BE2C (cell line): ENCODE measurements around the gene EPHA10.

Experiments
- DNase-seq: peaks from one replicate; pipeline ENCODE4 v3.0.0-alpha.2; 2020
- H3K27me3 ChIP-seq: fragments of 250-450 bp; sonication (Bioruptor Pico); 2 replicates; pipeline ENCODE4 v1.5.1; 2020; ENCODE audit warnings: mild to moderate bottlenecking
- H3K36me3 ChIP-seq: fragments of 250-450 bp; sonication (Bioruptor Pico); 2 replicates; pipeline ENCODE4 v1.5.1; 2020; ENCODE audit warnings: mild to moderate bottlenecking
- H3K4me1 ChIP-seq: fragments of 250-450 bp; sonication (Bioruptor Pico); 2 replicates; pipeline ENCODE4 v1.5.1; 2020
- H3K4me3 ChIP-seq: 2 replicates; pipeline ENCODE4 v1.5.1; 2011; ENCODE audit warnings: low read depth, low read length
- H3K9me3 ChIP-seq: fragments of 250-450 bp; sonication (Bioruptor Pico); 2 replicates; pipeline ENCODE4 v1.5.1; 2020
- CTCF ChIP-seq: IDR thresholded peaks from 2 replicates; pipeline ENCODE4 v1.5.1; 2012; ENCODE audit warnings: mild to moderate bottlenecking, low read depth, low read length

EPHA10 gene

DNA sequence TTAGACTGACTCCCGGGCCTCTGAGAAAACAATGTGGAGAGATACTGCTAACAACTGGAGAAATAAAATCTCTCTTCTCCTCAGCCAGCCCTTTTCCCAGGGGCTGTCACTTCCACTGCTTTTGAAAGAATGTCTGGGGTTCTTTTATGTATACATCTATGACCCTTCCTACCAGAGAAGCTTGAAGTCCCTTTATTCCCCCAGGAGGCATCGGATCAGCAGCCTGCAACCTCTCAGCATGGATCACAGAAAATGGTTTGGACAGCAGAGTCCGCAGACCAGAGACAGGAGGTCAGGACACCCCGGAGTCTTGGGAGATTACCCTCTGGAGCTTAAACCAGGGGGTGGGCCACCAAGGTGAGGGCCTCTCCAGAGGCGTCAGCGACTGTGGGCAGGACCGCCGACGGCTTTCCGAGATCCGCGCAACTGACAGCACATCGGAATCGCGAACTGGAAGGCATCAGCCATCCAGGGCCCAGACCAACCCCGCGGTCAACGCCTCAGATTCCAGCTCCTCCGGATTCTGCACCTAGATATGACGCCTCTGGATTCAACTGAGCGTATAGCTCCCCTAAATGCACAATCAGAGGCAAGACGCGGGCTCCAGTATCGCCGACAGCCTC, 1.0 kb downstream of the EPHA10 start:
- peaks cover 42% of the 10 kb centered on the region for H3K27me3 ChIP-seq

GRCh38 chr1:37762516-37762915, 2.4 kb downstream of the EPHA10 start:
- Histone ChIP-seq H3K9me3 (no peaks in the 10 kb centered on the region), H3K4me1 (no peaks in the 10 kb centered on the region), H3K36me3 (no peaks in the 10 kb centered on the region), H3K4me3 (no peak overlapping the region), H3K27me3 (peaks cover 42% of the 10 kb centered on the region)
- TF ChIP-seq CTCF = no peak
- DNase-seq = no peak

More for the DNA sequence above, 1.0 kb downstream of the EPHA10 start:
- H3K9me3 ChIP-seq = no peaks in the 10 kb centered on the region
- no peaks in the 10 kb centered on the region for H3K36me3 ChIP-seq
- no peaks in the 10 kb centered on the region for H3K4me1 ChIP-seq
- peak overlapping the region; percentile 66 for H3K4me3 ChIP-seq
- no peak for TF ChIP-seq CTCF
- no peak for DNase-seq

- no peak overlapping the region for H3K4me3 ChIP-seq
- DNase-seq = no peak
- H3K27me3 ChIP-seq = peaks cover 42% of the 10 kb centered on the region
- TF ChIP-seq CTCF = no peak
- H3K4me1 ChIP-seq = no peaks in the 10 kb centered on the region
- H3K9me3 ChIP-seq = no peaks in the 10 kb centered on the region
- no peaks in the 10 kb centered on the region for H3K36me3 ChIP-seq
These were observed 3.4 kb downstream of the EPHA10 start for GRCh38 chr1:37761416-37762095.

DNA sequence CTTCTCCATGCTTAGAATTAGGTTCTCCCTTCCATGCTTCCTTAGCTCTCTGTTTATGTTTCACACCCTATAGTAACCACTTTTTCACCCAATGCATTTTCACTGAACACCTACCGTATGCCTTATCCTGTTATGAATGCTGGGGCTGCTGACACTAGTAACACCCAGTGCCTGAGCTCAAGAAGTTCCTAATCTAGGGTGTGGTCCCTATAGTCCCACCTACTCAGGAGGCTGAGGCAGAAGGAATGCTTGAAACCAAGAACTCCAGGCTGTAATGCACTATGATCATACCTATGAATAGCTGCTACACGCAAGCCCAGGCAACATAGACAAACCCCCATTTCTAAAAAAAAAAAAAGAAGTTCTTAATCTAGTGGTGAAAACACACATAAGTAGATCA, 5.5 kb downstream of the EPHA10 start:
- Histone ChIP-seq H3K27me3 (peaks cover 34% of the 10 kb centered on the region), H3K36me3 (no peaks in the 10 kb centered on the region)
- TF ChIP-seq CTCF = no peak

GRCh38 chr1:37755951-37756560, 8.9 kb downstream of the EPHA10 start:
- DNase-seq = no peak

More for the DNA sequence above, 5.5 kb downstream of the EPHA10 start:
- Histone ChIP-seq H3K4me3 (no peak overlapping the region), H3K4me1 (no peaks in the 10 kb centered on the region), H3K9me3 (no peaks in the 10 kb centered on the region)
- no peak for DNase-seq

More at GRCh38 chr1:37755951-37756560, 8.9 kb downstream of the EPHA10 start:
- Histone ChIP-seq H3K27me3 (peaks cover 14% of the 10 kb centered on the region), H3K9me3 (no peaks in the 10 kb centered on the region), H3K36me3 (no peaks in the 10 kb centered on the region), H3K4me3 (no peak overlapping the region), H3K4me1 (no peaks in the 10 kb centered on the region)
- TF ChIP-seq CTCF = no peak
